Activated T-helper 17 cell treated with anti-CD3 and anti-CD28 coated beads, Interleukin-2, amount 50 U/mL, for 72 hours (primary cell): ENCODE results near the gene SCN3B. TPM values are rescaled to one million over a fixed set of nuclear protein-coding genes. Genes with fewer than 3 reads are reported as not detected.

Experiments
- ATAC-seq: fragments of 150-1000 bp; cut with Tn5 transposase; replicated peaks from 2 replicates; pipeline ENCODE4 v1.10.0; 2021; ENCODE audit warnings: mild to moderate bottlenecking, moderate library complexity
- H3K27ac Mint-ChIP-seq: one replicate; pipeline ENCODE4 v1.8.0; 2022; ENCODE audit warnings: mixed read lengths
- H3K27me3 Mint-ChIP-seq: one replicate; pipeline ENCODE4 v1.8.0; 2022; ENCODE audit warnings: mixed read lengths
- H3K36me3 Mint-ChIP-seq: one replicate; pipeline ENCODE4 v1.8.0; 2022; ENCODE audit warnings: low read depth, mild to moderate bottlenecking, mixed read lengths
- H3K4me1 Mint-ChIP-seq: one replicate; pipeline ENCODE4 v1.8.0; 2022; ENCODE audit warnings: mixed read lengths
- H3K4me3 Mint-ChIP-seq: one replicate; pipeline ENCODE4 v1.8.0; 2022; ENCODE audit warnings: mild to moderate bottlenecking, mixed read lengths
- H3K9me3 Mint-ChIP-seq: one replicate; pipeline ENCODE4 v1.8.0; 2022; ENCODE audit warnings: mixed read lengths
- total RNA-seq, 2 donors: library from RNA; stranded (reverse); gene quantifications; one replicate each; pipeline ENCODE4 v1.2.3, GENCODE V29; 2022

The SCN3B gene
- total RNA-seq, 2 donors from 2014 or later: 0.13 to 0.35 TPM

DNA sequence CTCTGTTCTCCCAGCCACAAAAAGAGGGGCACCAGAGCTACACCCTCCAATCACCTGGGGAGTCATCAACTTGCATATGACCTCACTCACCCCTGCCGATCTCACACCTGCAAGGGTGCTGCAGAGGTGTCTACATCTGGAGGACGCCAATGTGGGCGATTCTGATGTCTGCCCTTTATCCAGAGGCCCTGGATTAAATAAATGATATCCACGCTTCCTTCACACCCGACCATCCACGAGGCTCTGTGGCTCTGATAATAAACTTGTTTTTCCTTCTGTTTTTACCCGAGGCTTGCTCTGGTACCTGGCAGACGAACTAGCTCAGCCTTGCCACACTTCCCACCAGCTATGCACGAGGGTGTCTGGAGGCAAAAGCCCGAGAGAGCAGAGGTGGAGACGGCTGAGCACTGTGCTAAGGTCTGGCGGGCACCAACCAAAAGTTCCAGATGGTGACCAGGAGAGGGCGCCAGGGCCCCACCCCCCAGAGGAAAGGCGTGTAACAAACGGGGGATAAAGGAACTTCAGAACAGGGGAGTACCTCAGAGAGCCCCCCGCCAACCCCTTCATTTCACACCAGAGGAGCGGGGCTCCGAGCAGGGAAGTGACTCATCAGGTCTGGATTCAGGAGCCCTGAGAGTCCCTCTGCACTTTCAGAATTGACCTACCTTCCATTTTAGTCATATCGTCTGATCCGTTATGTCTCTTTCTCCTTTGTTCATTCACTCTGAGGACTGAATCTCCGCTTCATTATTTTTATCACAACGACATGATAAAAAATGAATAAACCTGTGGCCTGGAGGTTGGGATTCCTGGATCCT, 13.5 kb downstream of the SCN3B start:
- H3K4me1 Mint-ChIP-seq: no peaks in the 10 kb centered on the region
- peak; percentile 74 for ATAC-seq
- H3K27me3 Mint-ChIP-seq: peaks cover 9% of the 10 kb centered on the region
- no peak overlapping the region for H3K27ac Mint-ChIP-seq
- H3K9me3 Mint-ChIP-seq: no peaks in the 10 kb centered on the region
- no peak overlapping the region for H3K4me3 Mint-ChIP-seq
- no peaks in the 10 kb centered on the region for H3K36me3 Mint-ChIP-seq

DNA sequence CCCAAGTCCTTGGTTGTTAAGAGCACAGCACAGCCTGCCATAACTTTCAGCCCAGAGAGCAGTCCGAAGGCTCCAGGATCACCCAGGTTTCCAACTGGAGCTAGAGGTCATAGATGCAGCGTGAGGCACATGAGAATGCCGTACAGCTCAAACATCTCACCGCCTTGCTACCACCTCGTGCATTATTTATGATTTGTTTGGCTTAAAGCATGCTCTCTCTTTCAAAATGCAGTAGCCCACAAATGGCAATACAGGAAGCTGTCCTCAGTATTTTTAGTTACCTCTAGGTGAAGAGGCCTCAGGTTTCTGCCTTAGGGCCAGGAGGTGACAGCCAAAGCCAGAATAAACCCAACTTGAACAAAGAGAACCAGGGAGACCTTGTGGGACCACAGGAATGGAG, 14.4 kb downstream of the SCN3B start:
- no peak overlapping the region for H3K27ac Mint-ChIP-seq
- peaks cover 3% of the 10 kb centered on the region for H3K27me3 Mint-ChIP-seq
- no peaks in the 10 kb centered on the region for H3K4me1 Mint-ChIP-seq
- no peaks in the 10 kb centered on the region for H3K36me3 Mint-ChIP-seq
- H3K4me3 Mint-ChIP-seq: no peak overlapping the region
- no peaks in the 10 kb centered on the region for H3K9me3 Mint-ChIP-seq
- ATAC-seq: no peak

DNA sequence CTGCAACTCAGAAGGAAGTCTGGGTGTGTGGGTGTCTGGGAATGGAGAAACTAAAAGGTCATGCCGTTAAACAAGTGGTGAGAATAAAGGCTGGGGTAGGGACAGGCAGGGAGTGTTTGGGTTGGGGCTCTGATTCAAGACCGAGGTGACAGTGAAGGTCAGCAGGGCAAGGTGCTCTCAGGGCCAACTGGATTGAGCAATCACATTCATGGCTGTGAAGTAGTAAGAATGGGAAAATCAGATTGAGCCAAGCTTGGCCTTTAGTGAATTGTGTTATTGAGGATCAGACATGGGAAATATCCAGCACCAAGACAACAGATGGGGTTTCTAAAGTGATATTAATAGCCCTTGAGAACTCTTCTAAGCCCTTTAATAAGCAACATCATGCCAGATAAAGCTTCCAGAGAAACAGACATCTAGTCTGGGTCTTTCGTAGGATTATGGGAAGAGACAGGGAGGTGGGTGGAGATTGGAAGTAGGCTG, 24.3 kb downstream of the SCN3B start:
- peaks cover 4% of the 10 kb centered on the region for H3K4me1 Mint-ChIP-seq
- H3K9me3 Mint-ChIP-seq: no peaks in the 10 kb centered on the region
- no peak overlapping the region for H3K27ac Mint-ChIP-seq
- no peak overlapping the region for H3K4me3 Mint-ChIP-seq
- H3K36me3 Mint-ChIP-seq: peaks cover 9% of the 10 kb centered on the region
- no peak for ATAC-seq
- peaks cover 5% of the 10 kb centered on the region for H3K27me3 Mint-ChIP-seq

DNA sequence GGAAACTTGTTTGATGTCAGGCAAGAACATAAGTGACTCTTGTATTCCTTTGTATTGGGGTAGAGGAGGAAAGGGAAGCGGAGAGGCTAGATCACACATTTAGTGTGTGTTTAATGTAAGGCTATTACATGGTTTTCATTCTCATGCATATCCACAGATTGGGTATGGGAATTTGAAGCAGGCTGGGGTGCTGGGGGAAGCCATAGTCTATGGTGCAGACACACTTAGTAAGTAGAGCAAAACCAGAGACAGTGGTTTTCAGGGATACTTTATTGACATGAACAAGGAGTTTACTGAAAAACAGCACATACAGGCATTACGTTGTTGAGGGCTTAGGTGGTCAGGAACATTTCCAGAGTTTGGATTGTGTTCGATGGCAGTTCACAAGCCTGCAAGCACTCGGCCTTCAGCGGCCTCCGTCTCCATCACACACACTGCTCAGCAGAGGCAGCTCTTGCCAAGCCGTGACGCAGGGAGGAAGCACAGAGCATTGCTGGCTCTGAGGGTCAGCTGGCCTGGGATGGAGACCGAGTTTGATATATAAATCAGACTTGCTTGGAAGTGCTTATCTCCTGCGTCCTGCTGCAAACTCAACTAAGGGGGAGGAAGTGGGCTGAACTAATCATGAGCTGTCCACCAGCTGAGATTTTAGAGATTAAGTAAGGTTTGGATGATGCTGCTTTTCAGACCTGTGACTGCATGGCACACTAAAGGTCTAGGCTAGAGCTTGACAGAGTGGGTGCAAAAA, 25.3 kb downstream of the SCN3B start:
- ATAC-seq: peak; percentile 23
- Mint-ChIP-seq H3K9me3 (no peaks in the 10 kb centered on the region), H3K4me1 (peaks cover 4% of the 10 kb centered on the region), H3K27me3 (peaks cover 5% of the 10 kb centered on the region), H3K27ac (peak overlapping the region; percentile 24), H3K36me3 (peaks cover 14% of the 10 kb centered on the region), H3K4me3 (no peak overlapping the region)

- Mint-ChIP-seq H3K4me1 (peaks cover 4% of the 10 kb centered on the region), H3K9me3 (no peaks in the 10 kb centered on the region), H3K27me3 (no peaks in the 10 kb centered on the region), H3K27ac (no peak overlapping the region), H3K36me3 (peaks cover 42% of the 10 kb centered on the region), H3K4me3 (no peak overlapping the region)
- ATAC-seq: no peak
Observed at GRCh38 chr11:123624974-123625373, 29.4 kb downstream of the SCN3B start.

- H3K27ac Mint-ChIP-seq: no peak overlapping the region
- peaks cover 66% of the 10 kb centered on the region for H3K36me3 Mint-ChIP-seq
- no peak for ATAC-seq
- H3K4me1 Mint-ChIP-seq: no peaks in the 10 kb centered on the region
- no peaks in the 10 kb centered on the region for H3K27me3 Mint-ChIP-seq
- H3K9me3 Mint-ChIP-seq: no peaks in the 10 kb centered on the region
- H3K4me3 Mint-ChIP-seq: no peak overlapping the region
Observed at GRCh38 chr11:123622576-123622975, 31.8 kb downstream of the SCN3B start.

GRCh38 chr11:123616505-123617198, 37.8 kb downstream of the SCN3B start:
- H3K27me3 Mint-ChIP-seq: no peaks in the 10 kb centered on the region
- H3K27ac Mint-ChIP-seq: no peak overlapping the region
- no peaks in the 10 kb centered on the region for H3K9me3 Mint-ChIP-seq
- H3K36me3 Mint-ChIP-seq: peaks cover 99% of the 10 kb centered on the region
- no peaks in the 10 kb centered on the region for H3K4me1 Mint-ChIP-seq
- ATAC-seq: no peak
- no peak overlapping the region for H3K4me3 Mint-ChIP-seq

DNA sequence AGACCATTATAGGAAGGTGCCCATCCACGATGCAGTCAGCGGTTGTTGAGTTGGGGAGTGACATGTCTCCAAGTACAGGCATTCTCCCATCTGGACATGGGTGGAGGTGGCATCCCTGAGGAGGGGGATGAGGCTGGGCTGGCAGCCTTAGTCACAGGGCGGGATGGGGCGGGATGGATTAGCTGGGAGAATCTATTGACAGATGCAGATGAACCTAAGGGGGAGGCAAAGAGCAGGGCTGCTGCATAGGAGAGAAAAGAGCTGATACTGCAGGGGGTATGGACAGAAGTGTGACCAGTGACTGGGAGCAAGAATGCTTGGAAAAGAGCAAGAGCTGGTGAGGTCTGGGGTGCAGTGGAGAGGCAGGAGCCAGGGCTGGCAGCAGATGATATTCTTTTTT, 42.7 kb downstream of the SCN3B start:
- Mint-ChIP-seq H3K27me3 (no peaks in the 10 kb centered on the region), H3K9me3 (no peaks in the 10 kb centered on the region), H3K36me3 (peaks cover 84% of the 10 kb centered on the region), H3K4me1 (no peaks in the 10 kb centered on the region), H3K4me3 (no peak overlapping the region), H3K27ac (no peak overlapping the region)
- ATAC-seq: no peak

- no peak for ATAC-seq
- H3K4me1 Mint-ChIP-seq: no peaks in the 10 kb centered on the region
Observed at GRCh38 chr11:123608945-123609344, 45.5 kb downstream of the SCN3B start.

DNA sequence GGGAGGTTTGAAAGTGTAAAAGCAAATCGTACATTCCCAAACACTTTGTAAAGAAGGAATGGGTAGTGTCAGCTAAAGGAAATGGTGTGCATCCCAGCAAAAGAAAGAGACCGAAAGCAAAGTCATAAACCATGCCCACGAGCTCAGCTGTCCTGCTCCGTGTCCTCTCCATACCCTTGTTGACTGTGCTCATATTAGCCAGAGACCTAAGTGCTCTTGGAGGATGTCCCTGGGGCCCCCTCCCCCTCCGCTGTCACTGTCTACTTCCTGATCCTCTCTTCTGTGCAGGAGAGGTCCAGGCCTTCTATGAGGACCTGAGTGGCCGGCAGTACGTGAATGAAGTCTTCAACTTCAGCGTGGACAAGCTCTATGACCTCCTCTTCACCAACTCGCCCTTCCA, 46.1 kb downstream of the SCN3B start:
- H3K4me1 Mint-ChIP-seq: no peaks in the 10 kb centered on the region
- no peak overlapping the region for H3K4me3 Mint-ChIP-seq
- ATAC-seq: no peak
- no peaks in the 10 kb centered on the region for H3K9me3 Mint-ChIP-seq
- no peaks in the 10 kb centered on the region for H3K27me3 Mint-ChIP-seq
- H3K36me3 Mint-ChIP-seq: peaks cover 85% of the 10 kb centered on the region
- H3K27ac Mint-ChIP-seq: no peak overlapping the region

More at GRCh38 chr11:123608945-123609344, 45.5 kb downstream of the SCN3B start:
- Mint-ChIP-seq H3K27me3 (no peaks in the 10 kb centered on the region), H3K4me3 (no peak overlapping the region), H3K27ac (no peak overlapping the region), H3K36me3 (peaks cover 85% of the 10 kb centered on the region), H3K9me3 (no peaks in the 10 kb centered on the region)

DNA sequence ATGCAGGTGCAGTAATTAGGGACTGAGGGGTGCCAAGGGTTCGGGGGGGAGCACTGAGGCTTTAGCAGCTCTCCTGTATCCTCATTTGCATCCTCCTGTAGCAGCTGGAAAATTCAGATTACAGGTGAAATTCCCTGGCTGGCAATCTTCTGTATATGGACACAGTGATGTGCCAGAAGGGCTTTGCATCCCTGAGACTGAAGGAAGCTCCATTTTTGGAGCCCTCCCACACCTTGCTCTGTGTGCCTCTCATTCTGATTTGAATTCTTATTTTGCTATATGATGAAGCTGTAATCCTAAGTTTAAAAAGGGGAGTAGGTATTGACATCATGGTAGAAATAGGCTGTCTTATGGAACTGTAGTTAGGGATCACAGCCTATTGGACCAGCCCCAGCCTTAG, 46.6 kb downstream of the SCN3B start:
- Mint-ChIP-seq H3K36me3 (peaks cover 84% of the 10 kb centered on the region), H3K27ac (no peak overlapping the region), H3K4me1 (no peaks in the 10 kb centered on the region), H3K9me3 (no peaks in the 10 kb centered on the region), H3K27me3 (no peaks in the 10 kb centered on the region), H3K4me3 (no peak overlapping the region)
- ATAC-seq: no peak

GRCh38 chr11:123603666-123604065, 50.8 kb downstream of the SCN3B start:
- peaks cover 89% of the 10 kb centered on the region for H3K36me3 Mint-ChIP-seq
- no peaks in the 10 kb centered on the region for H3K9me3 Mint-ChIP-seq
- no peak overlapping the region for H3K27ac Mint-ChIP-seq
- ATAC-seq: no peak
- no peak overlapping the region for H3K4me3 Mint-ChIP-seq
- H3K4me1 Mint-ChIP-seq: no peaks in the 10 kb centered on the region
- H3K27me3 Mint-ChIP-seq: no peaks in the 10 kb centered on the region

GRCh38 chr11:123601743-123602142, 52.7 kb downstream of the SCN3B start:
- Mint-ChIP-seq H3K27ac (no peak overlapping the region), H3K4me3 (no peak overlapping the region), H3K36me3 (peaks cover 88% of the 10 kb centered on the region), H3K9me3 (no peaks in the 10 kb centered on the region), H3K27me3 (no peaks in the 10 kb centered on the region), H3K4me1 (no peaks in the 10 kb centered on the region)
- ATAC-seq: no peak

DNA sequence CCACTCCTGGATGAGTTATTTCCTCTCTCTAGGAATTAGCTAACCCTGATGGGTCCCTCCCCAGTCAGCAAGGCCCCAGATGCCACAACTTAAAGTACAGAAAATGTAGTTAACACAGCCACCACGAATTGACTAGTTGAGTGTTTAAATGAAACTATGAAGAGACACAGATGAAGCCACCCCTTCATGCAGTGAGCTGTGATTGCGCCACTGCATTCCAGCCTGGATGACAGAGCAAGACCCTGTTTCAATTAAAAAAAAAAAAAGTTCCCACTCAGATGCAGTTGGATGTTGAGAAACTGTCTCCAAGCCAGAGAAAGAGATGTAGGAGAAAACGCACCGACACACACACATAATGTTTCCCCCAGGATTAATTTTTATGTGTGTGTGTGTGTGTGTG, 53.3 kb downstream of the SCN3B start:
- no peaks in the 10 kb centered on the region for H3K27me3 Mint-ChIP-seq
- no peaks in the 10 kb centered on the region for H3K9me3 Mint-ChIP-seq
- ATAC-seq: no peak
- no peaks in the 10 kb centered on the region for H3K4me1 Mint-ChIP-seq
- H3K36me3 Mint-ChIP-seq: peaks cover 84% of the 10 kb centered on the region
- H3K27ac Mint-ChIP-seq: no peak overlapping the region
- H3K4me3 Mint-ChIP-seq: no peak overlapping the region
